HG03378 (cell line): ENCODE results near the gene GLT1D1.

Experiments
- ATAC-seq: cut with Tn5 transposase; IDR thresholded peaks from one replicate; pipeline ENCODE4 v1.9.1; 2021; ENCODE audit warnings: mild to moderate bottlenecking, moderate library complexity; ENCODE audit not compliant: unreplicated experiment

Gene GLT1D1

GRCh38 chr12:128853600-128854197, 421 bp downstream of the GLT1D1 start:
- no peak for ATAC-seq

- no peak for ATAC-seq
Measured at GRCh38 chr12:128856035-128856790, 2.9 kb downstream of the GLT1D1 start.

GRCh38 chr12:128856791-128857078, 3.5 kb downstream of the GLT1D1 start:
- ATAC-seq, result no peak

- ATAC-seq, result no peak
Measured at GRCh38 chr12:128857133-128857763, 4.0 kb downstream of the GLT1D1 start.

- ATAC-seq, result no peak
Measured at GRCh38 chr12:128859311-128859710, 6.0 kb downstream of the GLT1D1 start.

- ATAC-seq, result no peak
Measured at GRCh38 chr12:128861226-128862016, 8.1 kb downstream of the GLT1D1 start.

GRCh38 chr12:128863957-128864356, 10.7 kb downstream of the GLT1D1 start:
- no peak for ATAC-seq

GRCh38 chr12:128864516-128865186, 11.4 kb downstream of the GLT1D1 start:
- ATAC-seq, result no peak

GRCh38 chr12:128867466-128867865, 14.2 kb downstream of the GLT1D1 start:
- no peak for ATAC-seq

- no peak for ATAC-seq
Measured at GRCh38 chr12:128871516-128871892, 18.2 kb downstream of the GLT1D1 start.

- no peak for ATAC-seq
Measured at GRCh38 chr12:128872303-128872702, 19.0 kb downstream of the GLT1D1 start.

GRCh38 chr12:128876559-128876958, 23.3 kb downstream of the GLT1D1 start:
- ATAC-seq, result no peak

- ATAC-seq, result no peak
Measured at GRCh38 chr12:128879898-128880764, 26.9 kb downstream of the GLT1D1 start.

- ATAC-seq, result no peak
Measured at GRCh38 chr12:128891856-128892255, 38.6 kb downstream of the GLT1D1 start.

- no peak for ATAC-seq
Measured at GRCh38 chr12:128903236-128903635, 50.0 kb downstream of the GLT1D1 start.

- ATAC-seq, result no peak
Measured at GRCh38 chr12:128905003-128905544, 51.8 kb downstream of the GLT1D1 start.

GRCh38 chr12:128906485-128907137, 53.3 kb downstream of the GLT1D1 start:
- ATAC-seq, result no peak

GRCh38 chr12:128908254-128908653, 55.0 kb downstream of the GLT1D1 start:
- ATAC-seq, result no peak

- no peak for ATAC-seq
Measured at GRCh38 chr12:128909653-128910052, 56.4 kb downstream of the GLT1D1 start.
